Endothelial cell of umbilical vein (primary cell): ENCODE data around the gene MYO16. TPM values are rescaled to one million over a fixed set of nuclear protein-coding genes. Genes with fewer than 3 reads are reported as not detected.

ENCODE experiments used
- BruUV-seq: library from RNA; stranded (reverse); fragments of 400-500 nt; replicated peaks from 2 replicates; lab custom pipeline; 2021; lab: Mats Ljungman, UMichigan
- CTCF ChIA-PET: fragments of 300-600, 350-600 bp; sonication (Branson Sonifier 250); formaldehyde crosslinking; loops from one replicate; lab custom pipeline; 2021; ENCODE audit warnings: antibody characterized with exemption, inconsistent platforms; lab: Charles Lee
- POLR2A ChIA-PET: fragments of 300-600, 350-600 bp; sonication (Branson Sonifier 250); formaldehyde crosslinking; loops from one replicate; lab custom pipeline; 2021; ENCODE audit warnings: antibody characterized with exemption, inconsistent platforms; lab: Charles Lee
- DNase-seq: peaks from one replicate; pipeline ENCODE4 v3.0.0-alpha.2; 2011; ENCODE audit warnings: low read depth, low spot score
- FAIRE-seq: peaks from 2 replicates; lab custom pipeline; 2011; peaks lifted over from hg19 to GRCh38; lab: Jason Lieb, UNC
- H2AFZ ChIP-seq: 2 replicates; pipeline ENCODE4 v1.6.0; 2012; ENCODE audit warnings: low read depth, low read length, control low read depth, inconsistent platforms
- H3K27ac ChIP-seq: 2 replicates; pipeline ENCODE4 v1.5.1; 2011; ENCODE audit warnings: low read depth, mild to moderate bottlenecking, control low read depth, low read length, moderate library complexity; ENCODE audit not compliant: insufficient read depth
- H3K27me3 ChIP-seq, 2 experiments: 2 replicates each; pipeline versions ENCODE4 v1.6.0 to v1.6.1; 2011; ENCODE audit warnings: low read length in 2 of 2, mixed read lengths in 1 of 2; ENCODE audit not compliant: control insufficient read depth in 2 of 2, insufficient read depth in 2 of 2
- H3K36me3 ChIP-seq, 2 experiments: 2 replicates in 1 of 2; 3 replicates in 1 of 2; pipeline ENCODE4 v1.5.1; 2011; ENCODE audit warnings: low read length in 2 of 2, mild to moderate bottlenecking in 1 of 2, moderate library complexity in 1 of 2; ENCODE audit not compliant: control insufficient read depth in 2 of 2, insufficient read depth in 2 of 2; ENCODE audit errors: extremely low read depth in 1 of 2
- H3K4me1 ChIP-seq: 3 replicates; pipeline ENCODE4 v1.5.1; 2011; ENCODE audit warnings: mild to moderate bottlenecking, low read length; ENCODE audit not compliant: control insufficient read depth, insufficient read depth; ENCODE audit errors: extremely low read depth
- H3K4me2 ChIP-seq: 2 replicates; pipeline ENCODE4 v1.6.1; 2011; ENCODE audit warnings: low read length, control low read depth, mixed read lengths; ENCODE audit not compliant: insufficient read depth
- H3K4me3 ChIP-seq, 3 experiments: fragments of 200-600 bp in 1 of 3; sonication (generic), shearing (Covaris generic) in 1 of 3; replicated peaks in 1 of 3; 2 replicates each; pipeline ENCODE4 v1.5.1; 2011 to 2016; ENCODE audit warnings: control low read depth in 3 of 3, low read length in 3 of 3, mild to moderate bottlenecking in 2 of 3, inconsistent platforms in 1 of 3, low read depth in 1 of 3, moderate library complexity in 1 of 3; ENCODE audit not compliant: insufficient read depth in 1 of 3
- H3K79me2 ChIP-seq: 2 replicates; pipeline ENCODE4 v1.6.0; 2012; ENCODE audit warnings: low read length, inconsistent platforms; ENCODE audit not compliant: control insufficient read depth, insufficient read depth
- H3K9ac ChIP-seq: replicated peaks from 2 replicates; pipeline ENCODE3; 2011; ENCODE audit warnings: low read length, control low read depth; ENCODE audit not compliant: insufficient read depth; ENCODE audit errors: extremely low read depth
- H3K9me1 ChIP-seq: replicated peaks from 3 replicates; pipeline ENCODE4 v1.6.0; 2011; ENCODE audit warnings: mild to moderate bottlenecking, low read length; ENCODE audit not compliant: control insufficient read depth, insufficient read depth; ENCODE audit errors: extremely low read depth
- H3K9me3 ChIP-seq: replicated peaks from 2 replicates; pipeline ENCODE4 v1.5.1; 2012; ENCODE audit warnings: low read length, inconsistent platforms; ENCODE audit not compliant: control insufficient read depth, insufficient read depth
- H4K20me1 ChIP-seq: replicated peaks from 2 replicates; pipeline ENCODE3; 2011; ENCODE audit warnings: mild to moderate bottlenecking, low read length; ENCODE audit not compliant: control insufficient read depth, insufficient read depth; ENCODE audit errors: extremely low read depth
- CTCF ChIP-seq, 2 donors: IDR thresholded peaks; 1 replicate in 1 of 2; 2 replicates in 1 of 2; pipeline ENCODE4 v1.5.1; 2011; ENCODE audit warnings: low read length in 2 of 2, mild to moderate bottlenecking in 2 of 2, moderate library complexity in 2 of 2, control low read depth in 1 of 2, inconsistent platforms in 1 of 2, low read depth in 1 of 2; ENCODE audit not compliant: insufficient read depth in 1 of 2; ENCODE audit errors: extremely low read depth in 1 of 2
- EZH2 ChIP-seq: IDR thresholded peaks from 2 replicates; pipeline ENCODE4 v1.6.1; 2012; ENCODE audit warnings: borderline replicate concordance, low read depth, mild to moderate bottlenecking, moderate library complexity, low read length, inconsistent platforms; ENCODE audit not compliant: severe bottlenecking
- FOS ChIP-seq: IDR thresholded peaks from 2 replicates; pipeline ENCODE4 v1.6.1; 2011; ENCODE audit warnings: mild to moderate bottlenecking, low read length, moderate library complexity, borderline replicate concordance; ENCODE audit not compliant: insufficient read depth
- GATA2 ChIP-seq: IDR thresholded peaks from 2 replicates; pipeline ENCODE4 v1.7.0; 2011; ENCODE audit warnings: low read depth, mild to moderate bottlenecking, moderate library complexity, mixed read lengths, low read length; ENCODE audit not compliant: insufficient read length, insufficient read depth
- JUN ChIP-seq: IDR thresholded peaks from 2 replicates; pipeline ENCODE4 v1.6.1; 2011; ENCODE audit warnings: borderline replicate concordance, low read depth; ENCODE audit not compliant: insufficient read length, insufficient read depth
- MAX ChIP-seq: IDR thresholded peaks from 2 replicates; pipeline ENCODE4 v1.6.1; 2011; ENCODE audit not compliant: insufficient read depth, insufficient read length
- MYC ChIP-seq: IDR thresholded peaks from one replicate; pipeline ENCODE4 v1.6.1; 2011; ENCODE audit warnings: mild to moderate bottlenecking, low read depth, low read length
- POLR2A ChIP-seq: IDR thresholded peaks from 2 replicates; pipeline ENCODE4 v1.6.1; 2012; ENCODE audit warnings: low read depth, mild to moderate bottlenecking, control low read depth, low read length
- POLR2AphosphoS5 ChIP-seq: IDR thresholded peaks from 2 replicates; pipeline ENCODE4 v1.6.1; 2012; ENCODE audit warnings: low read depth, mild to moderate bottlenecking, control low read depth, low read length, moderate library complexity; ENCODE audit not compliant: insufficient read depth
- dilution Hi-C: fragments of 300-500 bp; cut with MboI; formaldehyde crosslinking; loops from one replicate; pipeline ENCODE4 v1.15.0; 2019; ENCODE audit warnings: low sequenced_read_pairs; ENCODE audit not compliant: extremely low pct_ligation_motif_present
- intact Hi-C: fragments of 100-400 bp; cut with micrococcal nuclease; formaldehyde crosslinking; loops from one replicate; pipeline ENCODE4 v1.10.0; 2022
- polyA plus RNA-seq, 4 experiments: library from polyadenylated mRNA; depleted of rRNA in 3 of 4; stranded (reverse) in 3 of 4; unstranded in 1 of 4; fragments of >200 nt; gene quantifications; 2 replicates each; pipeline versions ENCODE4 v1.2.1 to v1.2.3, GENCODE V29; 2011 to 2012; ENCODE audit warnings: missing spikeins in 1 of 4
- total RNA-seq: library from RNA; stranded (reverse); gene quantifications from 2 replicates; pipeline ENCODE4 v1.2.3, GENCODE V29; 2021

MYO16 gene
- total and polyA plus RNA-seq, 2 donors (not counting 3 experiments of a cell fraction or from before 2014, with no cell fraction given): 0.03 to 0.04 TPM

GRCh38 chr13:109126891-109127641, 497.7 kb downstream of the MYO16 start:
- peaks cover 0 to 2% of the 10 kb centered on the region in 2 experiments for H3K27me3 ChIP-seq
- no peaks in the 10 kb centered on the region for H3K9me3 ChIP-seq
- H3K4me3 ChIP-seq: no peak overlapping the region
- intact Hi-C loops: no loop called here
- TF ChIP-seq FOS: no peak
- no peak for TF ChIP-seq GATA2
- no peak for TF ChIP-seq JUN
- TF ChIP-seq POLR2A: no peak
- TF ChIP-seq CTCF (IDR thresholded peaks at IDR 0.05; ENCODE audit: extremely low read depth in 1 of 2, insufficient read depth in 1 of 2, low read depth in 1 of 2, low read length in 2 of 2): no peak
- no peak for TF ChIP-seq POLR2AphosphoS5
- no peak for TF ChIP-seq MAX
- TF ChIP-seq EZH2: no peak
- no peak for TF ChIP-seq MYC
- H3K27ac ChIP-seq: no peak overlapping the region
- H3K9ac ChIP-seq: no peak overlapping the region
- H3K4me2 ChIP-seq: no peak overlapping the region
- dilution Hi-C loops: no loop called here
- FAIRE-seq (no peak), DNase-seq (no peak)
- no peaks in the 10 kb centered on the region for H3K4me1 ChIP-seq
- no TSS peak for BruUV-seq
- no peaks in the 10 kb centered on the region for H3K36me3 ChIP-seq
- no peaks in the 10 kb centered on the region for H3K9me1 ChIP-seq
- no peaks in the 10 kb centered on the region for H4K20me1 ChIP-seq
- ChIA-PET POLR2A (no interaction called here), CTCF (no interaction called here)
- H2AFZ ChIP-seq: no peak overlapping the region
- H3K79me2 ChIP-seq: no peaks in the 10 kb centered on the region
